Panc1 (cell line): ENCODE data around the gene HRH3. TPM values are rescaled to one million over a fixed set of nuclear protein-coding genes. Genes with fewer than 3 reads are reported as not detected.

Source experiments
- ATAC-seq: fragments of 200-7000 bp; cut with Tn5 transposase; 2 replicates; pipeline ENCODE4 v1.9.1; 2020; ENCODE audit warnings: mild to moderate bottlenecking, moderate library complexity
- BruUV-seq: library from RNA; stranded (reverse); fragments of 400-500 nt; replicated peaks from 2 replicates; lab custom pipeline; 2021; lab: Mats Ljungman, UMichigan
- CTCF ChIA-PET: fragments of 300-600 bp; sonication (Branson Sonifier 250); formaldehyde crosslinking; loops from one replicate; lab custom pipeline; 2022; ENCODE audit warnings: antibody characterized with exemption; lab: Charles Lee
- POLR2A ChIA-PET: fragments of 300-600 bp; sonication (Branson Sonifier 250); formaldehyde crosslinking; loops from one replicate; lab custom pipeline; 2022; ENCODE audit warnings: antibody characterized with exemption; lab: Charles Lee
- DNase-seq: peaks from one replicate; pipeline ENCODE4 v3.0.0-alpha.2; 2010; ENCODE audit warnings: low read depth, low spot score
- H3K27ac ChIP-seq: 2 replicates; pipeline ENCODE4 v1.5.1; 2011; ENCODE audit warnings: mild to moderate bottlenecking, low read length, inconsistent platforms
- H3K27me3 ChIP-seq: fragments of 200-500 bp; sonication (Bioruptor generic); 2 replicates; pipeline ENCODE4 v1.6.0; 2014; ENCODE audit warnings: low read length, inconsistent platforms; ENCODE audit not compliant: control insufficient read depth, insufficient read depth
- H3K36me3 ChIP-seq: fragments of 200-500 bp; sonication (Bioruptor generic); 2 replicates; pipeline ENCODE4 v1.5.1; 2014; ENCODE audit warnings: inconsistent platforms, mild to moderate bottlenecking, low read length, moderate library complexity; ENCODE audit not compliant: control insufficient read depth, insufficient read depth
- H3K4me1 ChIP-seq: 2 replicates; pipeline ENCODE4 v1.5.1; 2011; ENCODE audit warnings: inconsistent platforms, mild to moderate bottlenecking, low read length, moderate library complexity; ENCODE audit not compliant: control insufficient read depth, insufficient read depth
- H3K4me3 ChIP-seq, 2 experiments: 2 replicates each; pipeline ENCODE4 v1.5.1; 2011 to 2012; ENCODE audit warnings: low read depth in 2 of 2, low read length in 2 of 2, mild to moderate bottlenecking in 2 of 2, inconsistent platforms in 1 of 2, moderate library complexity in 1 of 2
- H3K9me3 ChIP-seq: fragments of 200-500 bp; sonication (Bioruptor generic); 2 replicates; pipeline ENCODE4 v1.5.1; 2014; ENCODE audit warnings: low read depth, mild to moderate bottlenecking, inconsistent platforms, low read length, moderate library complexity; ENCODE audit not compliant: control insufficient read depth, insufficient read depth
- POLR2AphosphoS5 ChIP-seq: IDR thresholded peaks from 2 replicates; pipeline ENCODE4 v1.6.1; 2012; ENCODE audit warnings: mild to moderate bottlenecking, low read depth, low read length, moderate library complexity
- SIN3A ChIP-seq: IDR thresholded peaks from 2 replicates; pipeline ENCODE4 v1.6.1; 2012; ENCODE audit warnings: low read depth, mild to moderate bottlenecking, low read length, moderate library complexity, borderline replicate concordance; ENCODE audit not compliant: insufficient read depth
- TCF7L2 ChIP-seq: IDR thresholded peaks from 2 replicates; pipeline ENCODE4 v1.6.1; 2011; ENCODE audit warnings: mild to moderate bottlenecking, low read depth, low read length, inconsistent platforms
- in situ Hi-C: cut with HindIII; loops from 2 replicates; pipeline ENCODE4 v1.10.0; 2016; ENCODE audit warnings: low sequenced_read_pairs, low pct_unique_long_range_greater_than_20kb
- intact Hi-C: fragments of 100-400 bp; cut with micrococcal nuclease; formaldehyde crosslinking; loops from one replicate; pipeline ENCODE4 v1.10.0; 2022; ENCODE audit not compliant: unreplicated experiment
- total RNA-seq: library from RNA; stranded (reverse); gene quantifications from one replicate; pipeline ENCODE4 v1.2.1, GENCODE V29; 2021; ENCODE audit not compliant: unreplicated experiment
- TF ChIP-seq, protein P1 (sequence below): fragments of 450-650 bp; IDR thresholded peaks from 2 replicates; pipeline ENCODE4 v1.5.1; 2017; ENCODE audit warnings: mild to moderate bottlenecking
- TF ChIP-seq, protein P2 (sequence below), 2 experiments: IDR thresholded peaks; 2 replicates each; pipeline ENCODE4 v1.6.1; 2011 to 2012; ENCODE audit warnings: low read depth in 2 of 2, control low read depth in 1 of 2, low read length in 1 of 2, mild to moderate bottlenecking in 1 of 2, moderate library complexity in 1 of 2; ENCODE audit not compliant: insufficient read depth in 1 of 2

The HRH3 gene
- total RNA-seq, 1 experiment from 2014 or later = 0.10 TPM

DNA sequence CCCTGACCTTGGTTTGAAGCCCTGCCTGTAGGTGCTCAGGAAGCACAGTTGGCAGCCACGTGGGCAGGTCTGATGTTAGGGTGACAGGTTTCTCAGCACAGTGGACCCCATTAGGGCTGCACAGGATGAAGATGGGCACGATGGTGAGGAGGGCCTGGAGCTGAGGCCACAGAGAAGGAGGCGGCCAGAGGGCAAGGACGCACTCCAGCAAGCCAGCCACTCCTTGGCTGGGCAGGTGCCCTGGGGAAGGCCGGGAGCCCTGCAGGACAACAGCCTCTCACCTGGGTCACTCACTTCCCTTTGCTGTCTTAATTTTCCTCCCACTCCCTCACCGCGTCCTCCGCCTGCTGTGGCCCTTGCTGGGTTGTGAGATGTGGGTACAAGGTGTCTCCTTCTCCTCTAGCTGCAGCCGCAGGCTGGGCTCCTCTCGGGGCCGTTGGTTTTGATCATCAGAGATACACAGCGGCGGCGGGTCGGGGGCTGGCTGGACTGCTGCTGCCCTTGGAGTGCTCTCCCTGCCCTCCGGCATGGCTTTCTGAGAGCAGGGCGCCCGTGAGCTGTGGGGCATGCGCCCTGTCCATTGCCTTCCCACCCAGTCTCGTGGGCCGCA lies 23.9 kb upstream of the HRH3 start:
- TF ChIP-seq POLR2AphosphoS5 (no peak), TCF7L2 (no peak), SIN3A (no peak)
- TF ChIP-seq, protein P1, sequence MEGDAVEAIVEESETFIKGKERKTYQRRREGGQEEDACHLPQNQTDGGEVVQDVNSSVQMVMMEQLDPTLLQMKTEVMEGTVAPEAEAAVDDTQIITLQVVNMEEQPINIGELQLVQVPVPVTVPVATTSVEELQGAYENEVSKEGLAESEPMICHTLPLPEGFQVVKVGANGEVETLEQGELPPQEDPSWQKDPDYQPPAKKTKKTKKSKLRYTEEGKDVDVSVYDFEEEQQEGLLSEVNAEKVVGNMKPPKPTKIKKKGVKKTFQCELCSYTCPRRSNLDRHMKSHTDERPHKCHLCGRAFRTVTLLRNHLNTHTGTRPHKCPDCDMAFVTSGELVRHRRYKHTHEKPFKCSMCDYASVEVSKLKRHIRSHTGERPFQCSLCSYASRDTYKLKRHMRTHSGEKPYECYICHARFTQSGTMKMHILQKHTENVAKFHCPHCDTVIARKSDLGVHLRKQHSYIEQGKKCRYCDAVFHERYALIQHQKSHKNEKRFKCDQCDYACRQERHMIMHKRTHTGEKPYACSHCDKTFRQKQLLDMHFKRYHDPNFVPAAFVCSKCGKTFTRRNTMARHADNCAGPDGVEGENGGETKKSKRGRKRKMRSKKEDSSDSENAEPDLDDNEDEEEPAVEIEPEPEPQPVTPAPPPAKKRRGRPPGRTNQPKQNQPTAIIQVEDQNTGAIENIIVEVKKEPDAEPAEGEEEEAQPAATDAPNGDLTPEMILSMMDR = no peak
- TF ChIP-seq, protein P2, sequence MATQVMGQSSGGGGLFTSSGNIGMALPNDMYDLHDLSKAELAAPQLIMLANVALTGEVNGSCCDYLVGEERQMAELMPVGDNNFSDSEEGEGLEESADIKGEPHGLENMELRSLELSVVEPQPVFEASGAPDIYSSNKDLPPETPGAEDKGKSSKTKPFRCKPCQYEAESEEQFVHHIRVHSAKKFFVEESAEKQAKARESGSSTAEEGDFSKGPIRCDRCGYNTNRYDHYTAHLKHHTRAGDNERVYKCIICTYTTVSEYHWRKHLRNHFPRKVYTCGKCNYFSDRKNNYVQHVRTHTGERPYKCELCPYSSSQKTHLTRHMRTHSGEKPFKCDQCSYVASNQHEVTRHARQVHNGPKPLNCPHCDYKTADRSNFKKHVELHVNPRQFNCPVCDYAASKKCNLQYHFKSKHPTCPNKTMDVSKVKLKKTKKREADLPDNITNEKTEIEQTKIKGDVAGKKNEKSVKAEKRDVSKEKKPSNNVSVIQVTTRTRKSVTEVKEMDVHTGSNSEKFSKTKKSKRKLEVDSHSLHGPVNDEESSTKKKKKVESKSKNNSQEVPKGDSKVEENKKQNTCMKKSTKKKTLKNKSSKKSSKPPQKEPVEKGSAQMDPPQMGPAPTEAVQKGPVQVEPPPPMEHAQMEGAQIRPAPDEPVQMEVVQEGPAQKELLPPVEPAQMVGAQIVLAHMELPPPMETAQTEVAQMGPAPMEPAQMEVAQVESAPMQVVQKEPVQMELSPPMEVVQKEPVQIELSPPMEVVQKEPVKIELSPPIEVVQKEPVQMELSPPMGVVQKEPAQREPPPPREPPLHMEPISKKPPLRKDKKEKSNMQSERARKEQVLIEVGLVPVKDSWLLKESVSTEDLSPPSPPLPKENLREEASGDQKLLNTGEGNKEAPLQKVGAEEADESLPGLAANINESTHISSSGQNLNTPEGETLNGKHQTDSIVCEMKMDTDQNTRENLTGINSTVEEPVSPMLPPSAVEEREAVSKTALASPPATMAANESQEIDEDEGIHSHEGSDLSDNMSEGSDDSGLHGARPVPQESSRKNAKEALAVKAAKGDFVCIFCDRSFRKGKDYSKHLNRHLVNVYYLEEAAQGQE (IDR thresholded peaks at IDR 0.05; ENCODE audit: insufficient read depth in 1 of 2, low read depth in 2 of 2, low read length in 1 of 2) = no peak
- Histone ChIP-seq H3K4me1 (no peaks in the 10 kb centered on the region), H3K27me3 (no peaks in the 10 kb centered on the region), H3K4me3 (no peak overlapping the region), H3K9me3 (no peaks in the 10 kb centered on the region), H3K36me3 (peaks cover 2% of the 10 kb centered on the region; the same call in 1 of the 2 replicates), H3K27ac (no peak overlapping the region)
- CTCF ChIA-PET = no interaction called here
- intact Hi-C loops = no loop called here
- POLR2A ChIA-PET = interaction anchor here (0.6 kb wide), 1 partner anchor 200 kb away, joined by 3 read pairs; no protein-coding TSS in a partner anchor
- in situ Hi-C loops = no loop called here
- ATAC-seq (no peak), DNase-seq (no peak)
- BruUV-seq = no TSS peak

DNA sequence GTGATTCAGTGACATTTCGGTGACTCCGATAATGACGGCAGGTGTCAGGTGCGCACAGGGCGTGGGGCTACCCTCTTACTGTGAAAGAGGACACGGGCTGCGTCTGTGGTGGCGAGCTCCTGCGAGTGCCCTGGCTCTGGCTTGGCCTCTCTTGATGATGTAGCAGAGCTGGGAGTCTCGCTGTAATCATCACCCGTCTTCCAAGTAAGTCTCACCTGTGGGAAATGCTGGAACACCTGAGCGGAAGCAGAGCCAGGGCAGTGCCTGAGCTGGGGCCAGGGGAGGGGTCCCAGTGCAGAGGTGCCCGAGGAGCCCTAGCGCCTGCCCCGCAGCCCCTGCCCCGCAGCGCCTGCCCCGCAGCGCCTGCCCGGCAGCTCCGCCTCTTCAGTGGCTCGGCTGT lies 23.0 kb upstream of the HRH3 start:
- in situ Hi-C loops = no loop called here
- Histone ChIP-seq H3K27me3 (no peaks in the 10 kb centered on the region), H3K27ac (no peak overlapping the region), H3K9me3 (no peaks in the 10 kb centered on the region), H3K36me3 (peaks cover 4% of the 10 kb centered on the region; the same call in 1 of the 2 replicates), H3K4me1 (no peaks in the 10 kb centered on the region), H3K4me3 (no peak overlapping the region)
- intact Hi-C loops = no loop called here
- ATAC-seq = no peak
- ChIA-PET POLR2A (interaction anchor here (0.6 to 0.7 kb wide), 3 partner anchors 11 to 60 kb away, joined by 3 to 5 read pairs (median 3); no protein-coding TSS in a partner anchor), CTCF (no interaction called here)
- TF ChIP-seq, protein P1 = no peak
- no peak for TF ChIP-seq SIN3A
- TF ChIP-seq TCF7L2 = no peak
- no peak for TF ChIP-seq POLR2AphosphoS5
- TF ChIP-seq, protein P2 (IDR thresholded peaks at IDR 0.05; ENCODE audit: insufficient read depth in 1 of 2, low read depth in 2 of 2, low read length in 1 of 2) = no peak
- DNase-seq = no peak
- no TSS peak for BruUV-seq
